Activated naive CD4-positive, alpha-beta T cell treated with anti-CD3 and anti-CD28 coated beads, Interleukin-2, amount 50 U/mL, for 24 hours (primary cell): ENCODE data around the gene ZNF195.
"Not testable (repeated sequence)": the region's sequence is repeated elsewhere in the genome, so short reads cannot be mapped to it uniquely, and the experiment has no call there.

ENCODE experiments used
- H3K27ac Mint-ChIP-seq: one replicate; pipeline ENCODE4 v1.8.0; 2021; ENCODE audit warnings: mild to moderate bottlenecking, mixed read lengths
- H3K27me3 Mint-ChIP-seq: one replicate; pipeline ENCODE4 v1.8.0; 2021; ENCODE audit warnings: mixed read lengths
- H3K36me3 Mint-ChIP-seq: one replicate; pipeline ENCODE4 v1.8.0; 2021; ENCODE audit warnings: mixed read lengths
- H3K4me1 Mint-ChIP-seq: one replicate; pipeline ENCODE4 v1.8.0; 2021; ENCODE audit warnings: mixed read lengths
- H3K4me3 Mint-ChIP-seq: one replicate; pipeline ENCODE4 v1.8.0; 2021; ENCODE audit warnings: mild to moderate bottlenecking, mixed read lengths
- H3K9me3 Mint-ChIP-seq: one replicate; pipeline ENCODE4 v1.8.0; 2021; ENCODE audit warnings: mixed read lengths

Gene ZNF195

DNA sequence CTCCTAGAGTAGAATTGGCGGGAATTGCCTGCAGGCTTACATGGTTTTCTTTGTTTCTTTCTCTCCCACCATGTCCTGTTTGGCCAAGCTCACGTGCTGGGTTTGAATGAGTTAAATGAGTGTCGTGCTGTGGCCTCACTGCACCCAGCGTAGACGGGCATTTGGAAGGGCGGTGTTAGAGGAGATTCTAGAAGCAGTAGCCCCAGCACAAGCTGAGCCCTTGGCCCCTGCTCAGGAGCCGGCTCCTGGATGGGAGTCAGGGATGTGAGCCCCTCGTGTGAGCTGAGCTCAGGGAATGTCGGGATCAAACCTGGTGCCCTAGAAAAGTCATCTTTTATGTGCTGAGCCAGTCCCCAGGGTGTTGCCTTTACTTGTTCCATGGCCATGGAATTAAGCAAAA, 28.0 kb upstream of the ZNF195 start:
- not testable (repeated sequence) for H3K27me3 Mint-ChIP-seq, H3K4me1 Mint-ChIP-seq, H3K36me3 Mint-ChIP-seq, H3K4me3 Mint-ChIP-seq, H3K9me3 Mint-ChIP-seq, H3K27ac Mint-ChIP-seq

DNA sequence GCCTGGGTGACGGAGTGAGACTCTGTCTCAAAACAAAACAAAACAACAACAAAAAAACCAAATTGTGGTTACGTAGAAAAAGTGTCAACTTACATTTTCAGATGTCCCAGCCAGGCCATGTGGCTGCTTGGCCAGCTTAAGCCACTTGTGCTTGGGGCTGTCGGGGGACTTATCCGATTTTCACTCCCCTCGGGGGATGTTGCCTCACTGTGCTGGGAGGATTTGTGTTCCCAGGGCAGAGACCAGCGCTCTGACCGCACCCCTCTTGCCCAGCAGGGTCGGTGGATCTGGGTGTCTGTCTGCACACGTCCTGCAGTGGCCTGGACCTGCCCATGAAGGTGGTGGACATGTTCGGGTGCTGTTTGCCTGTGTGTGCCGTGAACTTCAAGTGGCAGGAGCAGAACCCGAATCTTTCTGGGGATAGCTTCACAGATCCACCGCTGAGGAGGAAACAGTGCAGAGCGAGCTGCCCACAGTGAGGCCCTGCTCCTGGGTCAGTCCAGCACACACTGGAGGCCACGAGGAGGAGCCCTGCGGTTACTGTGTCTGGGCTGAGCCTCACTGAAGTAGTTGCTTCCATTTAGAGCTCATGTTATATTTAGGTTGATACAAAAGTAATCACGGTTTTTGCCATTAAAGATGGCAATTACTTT, 27.4 kb upstream of the ZNF195 start:
- not testable (repeated sequence) for H3K4me3 Mint-ChIP-seq, H3K27ac Mint-ChIP-seq, H3K36me3 Mint-ChIP-seq, H3K4me1 Mint-ChIP-seq, H3K27me3 Mint-ChIP-seq, H3K9me3 Mint-ChIP-seq

DNA sequence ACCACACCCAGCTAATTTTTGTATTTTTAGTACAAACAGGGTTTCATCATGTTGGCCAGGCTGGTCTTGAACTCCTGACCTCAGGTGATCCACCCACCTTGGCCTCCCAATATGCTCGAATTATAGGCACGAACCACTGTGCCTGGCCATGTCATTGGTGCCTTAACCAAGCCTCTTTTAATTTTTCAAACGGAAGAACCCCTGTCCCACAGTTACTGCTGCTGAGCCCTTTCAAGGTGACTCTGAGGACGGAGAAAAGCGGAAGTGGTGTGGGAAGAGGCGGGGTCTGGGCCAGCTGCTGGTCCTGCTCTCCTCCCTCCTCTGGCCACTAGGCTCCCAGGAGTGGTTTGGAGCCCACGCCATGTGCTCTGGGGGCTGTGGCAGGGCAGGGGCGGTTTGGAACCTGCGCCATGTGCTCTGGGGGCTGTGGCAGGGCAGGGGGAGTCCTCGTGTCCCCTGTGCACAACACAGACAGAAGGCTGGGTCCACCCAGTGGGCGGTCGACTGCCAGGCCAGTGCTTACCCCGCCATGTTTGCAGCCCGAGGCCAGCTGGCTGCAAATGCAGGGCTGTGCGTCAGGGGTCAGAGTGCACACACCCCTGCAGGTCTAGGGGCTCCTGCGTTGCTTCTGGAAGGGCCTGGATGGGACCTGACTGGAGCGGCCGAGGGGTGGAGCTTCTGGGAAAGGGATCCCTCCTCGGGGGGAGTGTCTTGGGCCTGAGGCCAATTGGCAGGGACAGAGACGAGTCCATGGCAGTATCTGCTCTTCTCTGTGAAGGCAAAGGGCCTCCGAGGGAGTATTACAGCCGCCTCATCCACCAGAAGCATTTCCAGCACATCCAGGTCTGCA, 25.4 kb upstream of the ZNF195 start:
- not testable (repeated sequence) for H3K9me3 Mint-ChIP-seq, H3K27ac Mint-ChIP-seq, H3K27me3 Mint-ChIP-seq, H3K36me3 Mint-ChIP-seq, H3K4me3 Mint-ChIP-seq, H3K4me1 Mint-ChIP-seq

DNA sequence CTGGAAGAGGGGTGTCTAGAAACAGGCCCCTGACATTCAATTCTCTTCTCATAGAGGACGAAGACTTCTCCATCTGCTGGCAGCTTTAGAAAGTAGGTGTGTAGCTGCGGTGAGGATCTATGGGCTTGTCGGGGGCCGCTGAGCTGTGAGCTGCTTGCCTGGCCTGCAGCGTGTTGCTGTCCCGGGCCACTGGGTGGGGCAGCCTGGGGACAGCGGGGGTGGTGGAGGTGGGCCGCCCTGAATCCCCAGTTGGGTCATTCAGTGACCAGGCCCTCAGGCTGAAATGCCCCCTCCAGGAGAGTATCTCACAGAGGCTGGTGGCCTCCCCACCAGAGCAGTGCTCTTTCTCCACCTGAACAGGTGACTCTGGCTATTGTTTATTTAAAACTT, 23.9 kb upstream of the ZNF195 start:
- not testable (repeated sequence) for H3K27me3 Mint-ChIP-seq, H3K4me3 Mint-ChIP-seq, H3K27ac Mint-ChIP-seq, H3K36me3 Mint-ChIP-seq, H3K9me3 Mint-ChIP-seq, H3K4me1 Mint-ChIP-seq

DNA sequence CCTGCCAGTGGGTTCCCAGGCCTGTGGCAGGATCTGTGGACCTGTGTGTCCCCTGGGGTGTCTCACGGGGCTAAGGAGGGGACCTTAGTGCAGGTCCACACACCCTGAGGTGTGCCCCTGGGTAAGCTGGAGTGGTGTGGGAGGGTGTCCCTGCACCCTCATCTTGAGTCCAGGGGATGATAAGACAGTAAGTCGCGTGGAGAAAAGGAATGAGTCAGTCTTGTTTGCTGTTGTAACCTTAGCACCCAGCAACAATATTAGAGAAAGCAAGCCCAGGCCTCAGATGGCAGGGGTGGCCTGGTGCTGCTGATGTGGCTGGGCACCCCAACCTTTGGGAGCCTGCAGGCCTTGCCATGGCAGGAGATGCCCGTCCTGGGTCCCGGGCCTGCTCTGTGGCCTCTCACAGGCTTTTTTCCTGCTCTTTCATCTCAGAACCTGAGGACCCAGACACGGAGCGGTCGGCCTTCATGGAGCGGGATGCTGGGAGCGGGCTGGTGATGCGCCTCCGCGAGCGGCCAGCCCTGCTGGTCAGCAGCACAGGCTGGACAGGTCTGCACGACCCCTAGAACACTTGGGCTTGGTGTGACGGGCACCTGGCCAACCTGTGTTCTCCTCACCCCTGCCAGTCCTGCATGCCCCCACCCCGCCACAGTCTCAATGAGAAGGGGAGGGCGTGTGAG, 23.4 kb upstream of the ZNF195 start:
- H3K4me3 Mint-ChIP-seq, H3K9me3 Mint-ChIP-seq, H3K27me3 Mint-ChIP-seq, H3K36me3 Mint-ChIP-seq, H3K27ac Mint-ChIP-seq, H3K4me1 Mint-ChIP-seq: not testable (repeated sequence)

DNA sequence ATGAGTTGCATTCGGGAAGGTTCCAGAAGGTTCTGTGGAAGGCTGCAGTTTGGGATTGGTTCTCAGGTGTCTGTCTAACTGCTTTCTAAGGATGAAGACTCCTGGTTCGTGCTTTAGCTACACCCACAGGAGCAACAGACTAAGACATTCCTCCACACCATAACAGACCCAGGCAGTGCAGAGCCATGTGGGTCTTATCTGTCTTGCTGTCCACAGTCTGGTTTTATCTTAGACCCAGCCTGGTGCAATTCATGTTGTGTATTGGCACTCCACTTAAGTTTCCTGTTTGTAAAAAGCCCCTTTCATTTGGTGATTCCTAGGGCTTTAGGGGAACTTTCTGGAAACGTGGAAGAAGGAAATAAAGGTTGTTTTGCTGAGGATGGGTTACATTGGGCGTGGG, 22.1 kb upstream of the ZNF195 start:
- not testable (repeated sequence) for H3K27me3 Mint-ChIP-seq, H3K4me3 Mint-ChIP-seq, H3K36me3 Mint-ChIP-seq, H3K27ac Mint-ChIP-seq, H3K9me3 Mint-ChIP-seq, H3K4me1 Mint-ChIP-seq

DNA sequence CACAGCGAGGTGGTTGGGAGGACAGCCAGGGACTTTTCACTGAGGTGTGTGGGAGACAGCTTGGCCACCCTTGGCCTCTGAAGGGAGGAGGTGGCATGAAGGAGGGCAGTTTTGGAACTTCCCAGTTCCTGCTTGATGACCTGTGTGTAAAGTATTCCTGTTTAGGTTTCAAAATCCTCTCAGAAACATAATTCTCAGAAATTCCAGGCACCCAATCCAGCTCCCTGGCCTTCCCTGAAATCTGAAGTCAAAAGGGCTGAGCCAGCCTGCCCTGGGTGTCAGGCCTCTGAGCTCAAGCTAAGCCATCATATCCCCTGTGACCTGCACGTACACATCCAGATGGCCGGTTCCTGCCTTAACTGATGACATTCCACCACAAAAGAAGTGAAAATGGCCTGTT, 19.6 kb upstream of the ZNF195 start:
- H3K4me1 Mint-ChIP-seq, H3K9me3 Mint-ChIP-seq, H3K36me3 Mint-ChIP-seq, H3K27me3 Mint-ChIP-seq, H3K4me3 Mint-ChIP-seq, H3K27ac Mint-ChIP-seq: not testable (repeated sequence)

DNA sequence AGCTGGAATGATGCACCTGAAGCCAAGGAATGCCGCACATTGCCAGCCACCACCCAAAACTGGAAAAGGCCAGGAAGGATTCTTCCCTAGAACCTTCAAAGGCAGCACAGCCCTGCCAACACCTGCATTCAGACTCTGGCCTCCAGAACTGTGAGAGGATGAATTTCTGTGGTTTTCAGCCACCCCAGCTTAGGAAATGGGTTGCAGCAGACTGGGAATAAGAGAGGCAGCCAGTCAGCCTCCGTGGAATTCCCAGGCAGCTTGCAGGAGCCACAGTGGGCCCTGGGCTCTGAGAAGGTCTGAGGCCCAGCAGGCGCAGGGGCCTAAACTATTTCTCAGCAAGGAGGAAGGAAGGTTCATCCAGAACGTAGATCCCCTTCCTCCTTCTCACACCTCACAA, 19.2 kb upstream of the ZNF195 start:
- not testable (repeated sequence) for H3K27me3 Mint-ChIP-seq, H3K36me3 Mint-ChIP-seq, H3K9me3 Mint-ChIP-seq, H3K4me1 Mint-ChIP-seq, H3K4me3 Mint-ChIP-seq, H3K27ac Mint-ChIP-seq

DNA sequence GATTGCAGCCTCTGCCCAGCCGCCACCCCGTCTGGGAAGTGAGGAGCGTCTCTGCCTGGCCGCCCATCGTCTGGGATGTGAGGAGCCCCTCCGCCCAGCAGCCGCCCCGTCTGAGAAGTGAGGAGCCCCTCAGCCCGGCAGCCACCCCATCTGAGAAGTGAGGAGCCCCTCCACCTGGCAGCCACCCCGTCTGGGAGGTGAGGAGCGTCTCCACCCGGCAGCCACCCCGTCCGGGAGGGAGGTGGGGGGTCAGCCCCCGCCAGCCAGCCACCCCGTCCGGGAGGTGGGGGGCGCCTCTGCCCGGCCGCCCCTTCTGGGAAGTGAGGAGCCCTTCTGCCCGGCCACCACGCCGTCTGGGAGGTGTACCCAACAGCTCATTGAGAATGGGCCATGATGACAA, 18.3 kb upstream of the ZNF195 start:
- H3K36me3 Mint-ChIP-seq, H3K9me3 Mint-ChIP-seq, H3K27ac Mint-ChIP-seq: not testable (repeated sequence)

DNA sequence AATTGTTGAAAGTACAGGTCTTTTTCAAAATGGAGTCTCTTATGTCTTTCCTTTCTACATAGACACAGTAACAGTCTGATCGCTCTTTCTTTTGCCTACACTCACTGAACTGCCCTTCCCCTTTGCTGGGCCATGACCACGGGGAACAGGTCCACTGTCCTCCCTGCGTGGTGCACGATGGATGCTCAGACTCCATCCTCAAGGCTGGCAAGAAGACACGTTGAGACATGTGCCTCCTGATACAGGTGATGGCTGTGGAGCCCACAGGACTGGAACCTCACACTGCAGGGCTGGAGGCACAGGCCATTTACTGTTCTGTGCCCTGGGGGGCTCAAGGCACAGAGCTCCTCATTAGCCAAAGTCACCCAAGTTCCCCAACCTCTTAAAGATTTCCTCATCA, 16.5 kb upstream of the ZNF195 start:
- H3K27me3 Mint-ChIP-seq, H3K4me3 Mint-ChIP-seq, H3K9me3 Mint-ChIP-seq, H3K27ac Mint-ChIP-seq, H3K36me3 Mint-ChIP-seq, H3K4me1 Mint-ChIP-seq: not testable (repeated sequence)

More for the DNA sequence above, 18.3 kb upstream of the ZNF195 start:
- H3K4me3 Mint-ChIP-seq, H3K27me3 Mint-ChIP-seq, H3K4me1 Mint-ChIP-seq: not testable (repeated sequence)

DNA sequence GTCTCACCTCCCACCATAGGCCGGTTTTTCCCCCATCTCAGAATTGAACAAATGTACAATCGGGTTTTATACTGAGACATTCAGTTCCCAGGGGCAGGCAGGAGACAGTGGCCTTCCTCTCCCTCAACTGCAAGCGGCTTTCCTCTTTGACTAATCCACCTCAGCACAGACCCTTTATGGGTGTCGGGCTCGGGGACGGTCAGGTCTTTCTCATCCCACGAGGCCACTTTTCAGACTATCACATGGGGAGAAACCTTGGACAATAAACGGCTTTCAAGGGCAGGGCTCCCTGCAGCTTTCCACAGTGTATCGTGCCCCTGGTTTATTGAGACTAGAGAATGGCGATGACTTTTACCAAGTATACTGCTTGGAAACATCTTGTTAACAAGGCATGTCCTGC, 16.0 kb upstream of the ZNF195 start:
- H3K4me3 Mint-ChIP-seq, H3K27me3 Mint-ChIP-seq, H3K9me3 Mint-ChIP-seq, H3K4me1 Mint-ChIP-seq, H3K27ac Mint-ChIP-seq, H3K36me3 Mint-ChIP-seq: not testable (repeated sequence)

DNA sequence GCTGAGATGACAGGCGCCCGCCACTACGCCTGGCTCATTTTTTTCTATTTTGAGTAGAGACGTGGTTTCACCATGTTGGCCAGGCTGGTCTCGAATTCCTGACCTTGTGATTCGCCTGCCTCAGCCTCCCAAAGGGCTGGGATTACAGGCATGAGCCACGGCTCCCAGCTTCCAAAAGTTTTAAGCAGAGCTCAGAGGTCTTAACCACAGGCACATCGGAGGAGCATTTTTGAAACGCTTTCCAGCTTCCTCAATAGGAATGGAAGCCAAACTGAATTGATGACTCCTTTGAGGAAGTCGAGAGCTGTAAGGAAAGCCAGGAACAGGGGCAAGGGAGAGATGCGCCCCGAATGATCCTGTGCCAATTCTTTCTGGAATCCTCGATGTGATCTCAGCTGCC, 14.5 kb upstream of the ZNF195 start:
- H3K9me3 Mint-ChIP-seq, H3K27ac Mint-ChIP-seq, H3K4me3 Mint-ChIP-seq, H3K27me3 Mint-ChIP-seq, H3K4me1 Mint-ChIP-seq, H3K36me3 Mint-ChIP-seq: not testable (repeated sequence)

DNA sequence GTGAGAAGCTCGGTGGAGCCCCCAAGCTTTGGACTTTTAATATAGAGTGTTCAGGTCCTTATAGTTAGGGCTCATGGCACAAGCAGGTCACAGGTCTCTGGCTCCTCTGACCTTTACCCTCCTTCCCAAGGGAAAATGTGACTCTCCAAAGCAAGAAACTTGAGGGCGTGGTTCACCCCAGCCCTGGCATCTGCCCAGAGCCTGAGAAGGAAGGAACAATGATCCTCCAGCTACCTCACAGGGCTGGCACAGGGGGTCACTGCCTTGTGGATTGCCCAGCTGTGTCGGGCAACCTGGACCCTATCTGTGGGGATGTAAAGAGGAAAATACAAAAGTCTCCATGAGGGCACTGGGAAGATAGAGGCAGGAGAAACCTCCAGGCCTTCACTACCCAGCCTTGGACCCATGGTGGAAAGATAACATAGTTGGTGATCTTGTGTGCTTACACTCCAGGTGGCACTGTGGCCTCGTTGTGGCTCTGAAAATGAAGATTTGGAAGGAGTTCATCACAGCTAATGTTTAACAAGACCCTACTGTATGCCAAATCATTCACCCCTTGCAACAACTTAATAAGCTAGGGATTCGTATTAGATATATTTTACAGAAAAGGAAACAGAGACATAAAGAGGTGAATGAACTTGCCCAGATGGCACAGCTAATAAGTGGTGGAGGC, 3.8 kb upstream of the ZNF195 start:
- no peaks in the 10 kb centered on the region for H3K9me3 Mint-ChIP-seq
- no peak overlapping the region for H3K27ac Mint-ChIP-seq
- no peaks in the 10 kb centered on the region for H3K27me3 Mint-ChIP-seq
- peaks cover 3% of the 10 kb centered on the region for H3K36me3 Mint-ChIP-seq
- no peak overlapping the region for H3K4me3 Mint-ChIP-seq
- peaks cover 25% of the 10 kb centered on the region for H3K4me1 Mint-ChIP-seq

DNA sequence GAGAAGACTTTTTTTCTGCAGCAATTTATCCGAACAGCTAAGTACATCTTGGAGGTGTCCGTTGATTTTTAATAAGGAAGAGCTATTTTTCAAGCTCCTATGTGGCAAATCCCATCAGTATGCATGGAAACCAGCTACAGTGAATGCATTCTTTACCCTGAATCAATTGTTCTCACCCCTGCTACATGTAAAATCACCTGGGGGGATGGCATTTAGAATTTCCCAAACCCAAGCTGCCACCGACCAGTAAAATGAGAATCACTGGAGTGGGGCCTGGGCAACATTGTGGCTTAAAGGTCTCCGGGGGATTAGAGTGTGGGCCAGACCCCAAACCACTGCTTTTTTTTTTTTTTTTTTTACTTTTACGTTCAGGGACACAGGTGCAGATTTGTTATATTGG, 2.8 kb upstream of the ZNF195 start:
- peaks cover 9% of the 10 kb centered on the region for H3K36me3 Mint-ChIP-seq
- no peak overlapping the region for H3K4me3 Mint-ChIP-seq
- H3K27ac Mint-ChIP-seq: no peak overlapping the region
- H3K9me3 Mint-ChIP-seq: no peaks in the 10 kb centered on the region
- no peaks in the 10 kb centered on the region for H3K27me3 Mint-ChIP-seq
- peaks cover 35% of the 10 kb centered on the region for H3K4me1 Mint-ChIP-seq

DNA sequence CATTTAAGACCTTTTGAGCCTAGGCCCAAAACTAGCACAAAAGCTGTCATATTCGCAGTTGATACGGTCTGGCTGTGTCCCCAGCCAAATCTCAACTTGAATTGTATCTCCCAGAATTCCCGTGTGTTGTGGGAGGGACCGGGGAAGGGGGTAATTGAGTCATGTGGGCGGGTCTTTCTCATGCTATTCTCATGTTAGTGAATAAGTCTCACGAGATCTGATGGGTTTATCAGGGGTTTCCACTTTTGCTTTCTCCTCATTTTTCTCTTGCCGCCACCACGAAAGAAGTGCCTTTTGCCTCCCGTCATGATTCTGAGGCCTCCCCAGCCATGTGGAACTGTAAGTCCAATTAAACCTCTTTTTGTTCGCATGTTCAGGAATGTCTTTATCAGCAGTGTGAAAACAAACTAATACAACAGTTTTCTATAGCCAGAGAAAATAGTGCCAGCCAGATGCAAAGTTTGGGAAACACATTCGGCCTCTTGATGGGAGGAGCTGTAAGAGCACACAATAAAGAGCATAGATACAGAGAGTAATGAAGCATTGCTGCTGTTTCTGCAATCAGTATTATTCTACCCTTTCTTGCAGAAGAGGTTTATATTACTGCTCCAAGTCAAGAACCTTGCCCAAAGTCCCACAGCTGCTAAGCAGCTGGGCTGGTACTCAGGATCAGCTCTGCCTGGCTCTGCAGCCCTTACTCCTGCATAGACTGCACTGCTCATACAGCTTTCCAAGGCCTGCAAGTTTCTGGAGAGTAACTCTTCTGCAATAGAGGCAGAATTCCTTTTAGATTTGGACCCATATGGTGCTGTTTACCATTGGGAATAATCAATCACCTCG, 2.0 kb upstream of the ZNF195 start:
- Mint-ChIP-seq H3K36me3 (peaks cover 13% of the 10 kb centered on the region), H3K27me3 (no peaks in the 10 kb centered on the region), H3K27ac (peak overlapping the region; percentile 41), H3K4me3 (no peak overlapping the region), H3K9me3 (no peaks in the 10 kb centered on the region), H3K4me1 (peaks cover 44% of the 10 kb centered on the region)
